D721Med (cell line): ENCODE data around the gene MAP10.

Experiments used
- DNase-seq: peaks from one replicate; pipeline ENCODE4 v3.0.0; 2011; ENCODE audit warnings: low spot score; ENCODE audit not compliant: insufficient read length
- FAIRE-seq: peaks from 2 replicates; lab custom pipeline; 2011; peaks lifted over from hg19 to GRCh38; lab: Jason Lieb, UNC
- CTCF ChIP-seq: IDR thresholded peaks from 2 replicates; pipeline ENCODE4 v1.5.1; 2012; ENCODE audit warnings: mild to moderate bottlenecking, control low read depth; ENCODE audit not compliant: insufficient read depth; ENCODE audit errors: missing control alignments

Gene MAP10

GRCh38 chr1:232805269-232806185 lies at the start of gene MAP10:
Gene MAP10 (plus strand): TSS chr1:232805416. CDS start chr1:232805450, 34 bp downstream.
- FAIRE-seq = no peak
- no peak for TF ChIP-seq CTCF
- peak; percentile 77 for DNase-seq

GRCh38 chr1:232764458-232765251 lies 40.6 kb upstream of the MAP10 start:
- FAIRE-seq (no peak), DNase-seq (no peak)
- TF ChIP-seq CTCF = no peak

DNA sequence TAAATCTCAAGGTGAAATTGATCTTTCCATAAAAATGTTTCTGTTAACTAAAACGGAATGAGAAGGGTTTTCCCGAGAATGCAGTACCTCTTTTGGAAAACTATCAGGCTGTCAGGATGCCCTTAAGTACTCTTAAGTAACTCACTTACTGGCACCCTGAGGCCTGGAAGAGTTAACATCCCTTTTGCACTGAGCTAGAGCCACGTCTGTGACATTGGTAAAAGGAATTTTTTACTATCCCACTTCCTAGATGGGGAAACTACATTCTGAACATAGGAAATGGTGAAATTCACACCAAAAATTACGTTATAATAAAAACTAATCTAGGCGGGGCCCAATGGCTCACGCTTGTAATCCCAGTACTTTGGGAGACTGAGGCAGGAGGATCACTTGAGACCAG lies 39.7 kb upstream of the MAP10 start:
- DNase-seq (no peak), FAIRE-seq (no peak)
- no peak for TF ChIP-seq CTCF

DNA sequence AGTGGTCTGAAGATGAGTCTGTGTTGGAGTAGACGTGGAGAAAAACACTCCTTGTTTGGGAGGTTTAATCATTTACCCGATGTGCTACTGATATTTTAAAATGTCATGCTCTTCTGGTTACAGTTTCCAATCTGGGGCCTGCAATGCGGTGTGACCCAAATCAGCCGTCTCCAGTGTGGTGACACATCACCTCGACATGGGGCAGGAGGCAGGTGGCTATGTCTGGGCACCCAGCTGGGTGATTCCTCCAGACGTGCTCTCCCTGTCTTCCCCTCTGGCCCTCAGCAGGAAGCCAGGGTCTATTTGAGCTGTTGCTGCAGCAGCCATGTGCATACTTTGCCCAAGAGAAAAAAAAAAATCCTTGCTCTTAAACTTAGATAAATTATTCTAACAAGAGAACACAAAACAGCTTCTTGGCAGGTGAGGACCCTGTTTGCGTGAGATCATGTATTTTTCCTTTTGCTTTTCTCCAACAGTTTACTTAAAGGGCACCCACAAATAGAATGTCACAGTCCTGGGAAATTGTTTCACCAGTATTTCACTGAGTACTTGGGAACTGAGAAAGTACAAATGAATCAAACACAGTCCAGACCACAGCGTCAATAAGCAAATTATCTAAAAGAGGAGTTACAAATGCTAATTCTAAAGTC lies 38.9 kb upstream of the MAP10 start:
- no peak for TF ChIP-seq CTCF
- no peak for FAIRE-seq
- DNase-seq = no peak

GRCh38 chr1:232766904-232767303 lies 38.3 kb upstream of the MAP10 start:
- DNase-seq (no peak), FAIRE-seq (peak; percentile 46)
- TF ChIP-seq CTCF = no peak

GRCh38 chr1:232767305-232768074 lies 37.7 kb upstream of the MAP10 start:
- no peak for DNase-seq
- FAIRE-seq = no peak
- no peak for TF ChIP-seq CTCF
